ENCODE data around the gene ISM1.

Gene ISM1

DNA sequence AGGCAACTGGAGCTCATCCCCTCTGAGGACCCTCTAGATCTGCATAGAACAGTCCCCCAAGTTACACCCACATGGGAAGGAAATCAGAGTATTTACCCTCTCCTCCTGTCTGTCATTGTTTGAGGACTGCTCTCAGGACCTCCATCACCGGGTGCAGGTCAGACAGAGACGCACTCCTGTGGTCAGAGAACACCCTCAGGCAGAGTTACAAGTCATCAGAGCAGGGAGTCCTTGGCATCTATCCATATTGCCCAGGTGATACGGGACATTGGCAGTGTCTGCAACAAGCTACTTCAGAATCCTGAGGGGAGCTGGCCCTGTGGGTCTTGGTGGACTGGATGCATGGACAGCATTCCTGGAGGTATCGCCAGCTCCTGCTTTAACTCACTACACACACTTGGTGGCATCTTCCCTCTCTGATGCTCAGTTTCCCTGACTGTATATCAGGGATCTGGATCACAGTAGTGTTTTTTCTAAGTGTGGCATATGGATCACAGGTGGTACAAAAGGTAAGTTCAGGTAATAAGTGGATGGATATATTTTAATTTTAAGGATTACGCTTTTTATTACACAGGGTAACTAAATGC is 15.1 kb upstream of the ISM1 start:
- H4K20me1 ChIP-seq (ENCODE audit: control insufficient read depth, insufficient read depth, low read depth, low read length), result no peaks in the 10 kb centered on the region
- H3K27me3 ChIP-seq (ENCODE audit: control insufficient read depth, low read length), result no peaks in the 10 kb centered on the region
- no peaks in the 10 kb centered on the region for H3F3A ChIP-seq (ENCODE audit: control insufficient read depth, insufficient read depth)
- TF ChIP-seq EZH2phosphoT487 (IDR thresholded peaks at IDR 0.05; ENCODE audit: borderline replicate concordance, low read length), result no peak
- TF ChIP-seq, protein P1, sequence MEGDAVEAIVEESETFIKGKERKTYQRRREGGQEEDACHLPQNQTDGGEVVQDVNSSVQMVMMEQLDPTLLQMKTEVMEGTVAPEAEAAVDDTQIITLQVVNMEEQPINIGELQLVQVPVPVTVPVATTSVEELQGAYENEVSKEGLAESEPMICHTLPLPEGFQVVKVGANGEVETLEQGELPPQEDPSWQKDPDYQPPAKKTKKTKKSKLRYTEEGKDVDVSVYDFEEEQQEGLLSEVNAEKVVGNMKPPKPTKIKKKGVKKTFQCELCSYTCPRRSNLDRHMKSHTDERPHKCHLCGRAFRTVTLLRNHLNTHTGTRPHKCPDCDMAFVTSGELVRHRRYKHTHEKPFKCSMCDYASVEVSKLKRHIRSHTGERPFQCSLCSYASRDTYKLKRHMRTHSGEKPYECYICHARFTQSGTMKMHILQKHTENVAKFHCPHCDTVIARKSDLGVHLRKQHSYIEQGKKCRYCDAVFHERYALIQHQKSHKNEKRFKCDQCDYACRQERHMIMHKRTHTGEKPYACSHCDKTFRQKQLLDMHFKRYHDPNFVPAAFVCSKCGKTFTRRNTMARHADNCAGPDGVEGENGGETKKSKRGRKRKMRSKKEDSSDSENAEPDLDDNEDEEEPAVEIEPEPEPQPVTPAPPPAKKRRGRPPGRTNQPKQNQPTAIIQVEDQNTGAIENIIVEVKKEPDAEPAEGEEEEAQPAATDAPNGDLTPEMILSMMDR (IDR thresholded peaks at IDR 0.05; ENCODE audit: low read depth, low read length, poor library complexity, severe bottlenecking), result no peak
- no peaks in the 10 kb centered on the region for H3K9me2 ChIP-seq (replicated peaks; ENCODE audit: control insufficient read depth, low read length)
- no peak overlapping the region for H3K4me2 ChIP-seq (ENCODE audit: low read length)
- no peaks in the 10 kb centered on the region for H3K36me3 ChIP-seq (ENCODE audit: control insufficient read depth, low read length)
- H3K4me3 ChIP-seq (ENCODE audit: low read length), result no peak overlapping the region
- H3K4me1 ChIP-seq (ENCODE audit: control insufficient read depth, low read length), result no peaks in the 10 kb centered on the region
- H3K79me2 ChIP-seq (ENCODE audit: control insufficient read depth, low read length), result no peaks in the 10 kb centered on the region
- H3K27ac ChIP-seq (ENCODE audit: low read depth, low read length), result no peak overlapping the region
- H3K9me3 ChIP-seq (ENCODE audit: control insufficient read depth, insufficient read depth, low read length), result no peaks in the 10 kb centered on the region

DNA sequence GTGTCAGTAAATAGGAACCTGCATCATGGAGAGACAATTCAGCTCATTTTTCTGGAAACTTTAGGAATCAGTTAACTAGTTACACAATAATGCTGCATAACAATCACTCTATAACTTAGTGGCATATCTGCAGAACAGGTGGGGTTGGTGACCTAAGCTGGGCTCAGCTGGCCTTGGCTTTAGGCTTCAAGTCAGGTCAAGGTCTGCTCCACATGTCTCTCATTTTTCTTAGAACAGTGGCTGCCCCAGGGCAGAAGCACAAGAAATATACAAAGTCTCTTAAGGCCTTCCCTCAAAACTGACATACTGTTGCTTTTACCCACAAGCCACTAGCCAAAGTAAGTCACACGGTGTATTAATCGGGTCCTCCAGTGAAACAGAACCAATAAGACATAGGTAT is 14.1 kb upstream of the ISM1 start:
- no peak for TF ChIP-seq EZH2phosphoT487 (IDR thresholded peaks at IDR 0.05; ENCODE audit: borderline replicate concordance, low read length)
- TF ChIP-seq, protein P1 (IDR thresholded peaks at IDR 0.05; ENCODE audit: low read depth, low read length, poor library complexity, severe bottlenecking), result no peak
- Histone ChIP-seq H3K9me2 (replicated peaks; ENCODE audit: control insufficient read depth, low read length) (no peaks in the 10 kb centered on the region), H3K27me3 (ENCODE audit: control insufficient read depth, low read length) (no peaks in the 10 kb centered on the region)

DNA sequence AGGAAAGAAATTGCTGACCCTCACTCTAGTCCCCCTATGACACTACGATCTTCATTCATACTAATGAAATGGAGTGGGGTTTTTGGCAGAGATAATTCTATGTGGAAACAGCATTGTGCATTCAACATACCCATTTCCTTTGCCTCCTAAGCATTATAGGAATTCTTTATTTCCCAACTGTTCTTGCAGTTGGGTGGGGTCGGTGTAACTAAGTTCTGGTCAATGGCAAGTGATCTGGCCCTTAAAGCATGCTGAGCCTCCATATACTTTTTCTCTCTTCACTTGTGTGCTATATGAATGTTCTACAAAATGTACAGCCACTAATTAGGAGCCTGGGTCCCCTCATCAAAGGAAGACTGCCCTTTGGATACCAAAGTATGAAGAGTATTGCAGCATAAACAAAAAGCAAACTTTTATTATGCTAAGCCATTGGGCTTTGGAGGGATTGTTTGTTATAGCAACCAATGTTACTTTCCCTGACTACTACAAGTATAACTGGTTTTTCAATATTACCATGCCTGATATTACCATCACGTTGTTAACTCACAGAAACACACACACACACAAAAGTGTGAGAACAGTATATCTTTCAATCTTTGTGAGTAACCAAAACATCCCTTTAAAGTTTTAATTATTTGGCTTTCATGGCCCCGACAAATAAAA is 9.0 kb upstream of the ISM1 start:
- Histone ChIP-seq H3K27ac (ENCODE audit: low read depth, low read length) (no peak overlapping the region), H3K4me2 (ENCODE audit: low read length) (no peak overlapping the region), H3K9me2 (replicated peaks; ENCODE audit: control insufficient read depth, low read length) (no peaks in the 10 kb centered on the region)

More for the DNA sequence above, 14.1 kb upstream of the ISM1 start:
- no peak overlapping the region for H3K4me2 ChIP-seq (ENCODE audit: low read length)
- H3K4me3 ChIP-seq (ENCODE audit: low read length), result no peak overlapping the region
- no peaks in the 10 kb centered on the region for H4K20me1 ChIP-seq (ENCODE audit: control insufficient read depth, insufficient read depth, low read depth, low read length)
- no peaks in the 10 kb centered on the region for H3F3A ChIP-seq (ENCODE audit: control insufficient read depth, insufficient read depth)
- H3K36me3 ChIP-seq (ENCODE audit: control insufficient read depth, low read length), result no peaks in the 10 kb centered on the region
- no peaks in the 10 kb centered on the region for H3K9me3 ChIP-seq (ENCODE audit: control insufficient read depth, insufficient read depth, low read length)
- no peak overlapping the region for H3K27ac ChIP-seq (ENCODE audit: low read depth, low read length)
- H3K4me1 ChIP-seq (ENCODE audit: control insufficient read depth, low read length), result no peaks in the 10 kb centered on the region
- H3K79me2 ChIP-seq (ENCODE audit: control insufficient read depth, low read length), result no peaks in the 10 kb centered on the region

More for the DNA sequence above, 9.0 kb upstream of the ISM1 start:
- no peaks in the 10 kb centered on the region for H3K9me3 ChIP-seq (ENCODE audit: control insufficient read depth, insufficient read depth, low read length)
- 0 out of 2 replicates have a peak, but pooled peaks cover 6% of the 10 kb centered on the region for H3K27me3 ChIP-seq (ENCODE audit: control insufficient read depth, low read length)
- no peaks in the 10 kb centered on the region for H3K79me2 ChIP-seq (ENCODE audit: control insufficient read depth, low read length)
- no peaks in the 10 kb centered on the region for H3F3A ChIP-seq (ENCODE audit: control insufficient read depth, insufficient read depth)
- no peaks in the 10 kb centered on the region for H3K4me1 ChIP-seq (ENCODE audit: control insufficient read depth, low read length)
- H3K4me3 ChIP-seq (ENCODE audit: low read length), result no peak overlapping the region
- no peak for TF ChIP-seq EZH2phosphoT487 (IDR thresholded peaks at IDR 0.05; ENCODE audit: borderline replicate concordance, low read length)
- TF ChIP-seq, protein P1 (IDR thresholded peaks at IDR 0.05; ENCODE audit: low read depth, low read length, poor library complexity, severe bottlenecking), result no peak
- no peaks in the 10 kb centered on the region for H4K20me1 ChIP-seq (ENCODE audit: control insufficient read depth, insufficient read depth, low read depth, low read length)
- H3K36me3 ChIP-seq (ENCODE audit: control insufficient read depth, low read length), result no peaks in the 10 kb centered on the region

All from DOHH2 (cell line).